Left cardiac atrium (tissue), 4 donors: ENCODE data around the gene MEPE. TPM values are rescaled to one million over a fixed set of nuclear protein-coding genes. Genes with fewer than 3 reads are reported as not detected.

Source experiments
- ATAC-seq, 2 donors: fragments of 200-7000 bp; cut with Tn5 transposase; one replicate each; pipeline ENCODE4 v1.9.1; 2020; ENCODE audit warnings: mild to moderate bottlenecking in 2 of 2, moderate library complexity in 2 of 2
- DNase-seq: peaks from one replicate; pipeline ENCODE4 v3.0.0-alpha.2; 2020
- intact Hi-C, 2 donors: fragments of 100-400 bp; cut with DNase I; formaldehyde crosslinking; loops; one replicate each; pipeline versions ENCODE4 v1.14.1 to v1.15.1; 2022 to 2023
- long read RNA-seq: library from polyadenylated mRNA; unstranded; transcript quantifications from one replicate; pipeline ENCODE4 v2.0.0, GENCODE V29; 2021
- total RNA-seq, 2 donors: library from RNA; stranded (reverse); fragmentation: NEBNext Ultra II Directional; extraction: Animal tissue kit (Norgen Biotek cat#: 25700); gene quantifications; one replicate each; pipeline ENCODE4 v1.2.1, GENCODE V29; 2021
- donor health status: DM: no; HTN: yes; CAD: no.
- donor health status: DM: no; HTN: yes; CAD: no; lungs with severe emphysema.
- donor health status: DM: yes; HTN: yes; CAD: no.
- donor health status: Dilated cardiomyopathy.

Gene MEPE, protein sequence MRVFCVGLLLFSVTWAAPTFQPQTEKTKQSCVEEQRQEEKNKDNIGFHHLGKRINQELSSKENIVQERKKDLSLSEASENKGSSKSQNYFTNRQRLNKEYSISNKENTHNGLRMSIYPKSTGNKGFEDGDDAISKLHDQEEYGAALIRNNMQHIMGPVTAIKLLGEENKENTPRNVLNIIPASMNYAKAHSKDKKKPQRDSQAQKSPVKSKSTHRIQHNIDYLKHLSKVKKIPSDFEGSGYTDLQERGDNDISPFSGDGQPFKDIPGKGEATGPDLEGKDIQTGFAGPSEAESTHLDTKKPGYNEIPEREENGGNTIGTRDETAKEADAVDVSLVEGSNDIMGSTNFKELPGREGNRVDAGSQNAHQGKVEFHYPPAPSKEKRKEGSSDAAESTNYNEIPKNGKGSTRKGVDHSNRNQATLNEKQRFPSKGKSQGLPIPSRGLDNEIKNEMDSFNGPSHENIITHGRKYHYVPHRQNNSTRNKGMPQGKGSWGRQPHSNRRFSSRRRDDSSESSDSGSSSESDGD
- not detected for total RNA-seq
- long read RNA-seq = 0 reads

DNA sequence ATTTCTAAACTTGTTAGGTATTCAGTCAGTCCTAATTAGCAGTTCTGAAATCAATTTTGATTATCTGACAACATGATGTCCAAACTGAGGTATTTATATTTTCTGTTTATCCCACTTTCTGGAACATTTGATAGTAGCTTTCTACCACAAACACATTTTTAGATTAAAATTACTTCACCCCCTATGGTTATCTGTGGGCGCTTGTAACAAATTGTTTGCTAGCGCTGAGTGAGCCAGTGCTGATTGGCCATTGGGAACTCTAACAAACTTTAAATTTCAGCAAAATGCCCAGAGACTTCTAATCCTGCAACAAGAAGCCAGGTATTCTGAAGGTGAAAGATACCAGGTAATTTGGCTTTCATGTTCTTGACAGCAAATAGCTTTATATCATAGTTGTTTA is at the start of gene MEPE:
Gene MEPE, plus strand, starts transcription at position 301 of the 400 bp plus-strand sequence. CDS start 1,746 bp downstream, outside the sequence.
- intact Hi-C loops = no loop called here

DNA sequence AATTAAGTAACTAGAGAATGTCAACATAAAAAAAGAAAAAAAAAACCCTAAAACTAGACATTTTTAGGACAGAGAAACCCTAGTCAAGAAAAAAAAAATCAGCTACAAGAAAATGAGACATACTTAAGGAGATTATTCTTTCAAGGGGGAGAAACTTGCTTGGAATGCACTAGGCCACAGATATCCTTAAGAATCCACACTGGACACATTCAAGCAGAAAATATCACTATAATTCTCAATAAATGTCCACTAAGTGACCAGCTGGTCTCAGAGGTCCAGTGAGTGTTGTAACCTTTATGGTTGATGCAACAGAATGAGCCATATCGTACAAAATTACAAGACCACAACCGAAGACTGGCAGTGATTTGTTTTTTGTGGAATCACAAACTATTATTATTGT is 49.0 kb upstream of the MEPE start:
- ATAC-seq = no peak
- intact Hi-C loops = no loop called here
- no peak for DNase-seq

More for the DNA sequence above, at the start of gene MEPE:
- DNase-seq (no peak), ATAC-seq (no peak)

DNA sequence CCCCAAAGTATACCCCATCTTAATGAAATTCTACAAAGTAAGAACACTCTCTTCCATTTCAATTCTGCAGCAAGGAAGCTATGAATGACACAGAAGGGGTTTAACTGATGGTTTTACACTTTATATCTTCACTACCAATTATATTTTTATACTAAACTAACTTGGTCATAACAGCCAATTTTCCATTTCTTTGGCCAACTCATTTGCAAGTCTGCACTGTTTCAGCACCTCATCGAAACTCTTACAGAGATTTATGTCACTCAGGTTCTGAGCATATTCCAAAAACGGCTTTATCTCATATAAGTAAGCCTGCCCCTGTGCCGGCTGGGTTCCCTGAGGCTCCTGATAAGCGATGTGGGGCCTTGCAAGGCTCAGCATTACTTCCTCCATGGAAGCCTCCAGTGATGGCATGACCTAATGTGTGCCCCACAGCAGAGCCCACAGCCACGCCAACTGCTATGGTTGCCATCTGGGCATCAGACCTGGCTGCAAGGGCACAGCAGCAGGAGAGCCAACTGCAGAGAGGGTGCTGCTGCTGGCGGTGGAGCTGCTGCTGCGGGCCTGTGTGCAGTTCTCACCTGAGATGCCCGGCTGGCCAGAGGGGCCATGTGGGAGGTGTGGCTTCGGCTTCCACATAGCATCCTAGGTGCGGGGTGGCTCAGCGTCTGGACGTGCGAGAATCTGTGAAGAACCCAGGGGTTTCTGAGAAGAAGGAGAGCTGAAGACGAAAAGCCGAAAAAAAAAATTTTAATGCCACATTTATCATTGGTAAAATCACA is 46.8 kb upstream of the MEPE start:
- ATAC-seq (no peak), DNase-seq (no peak)
- intact Hi-C loops = no loop called here

DNA sequence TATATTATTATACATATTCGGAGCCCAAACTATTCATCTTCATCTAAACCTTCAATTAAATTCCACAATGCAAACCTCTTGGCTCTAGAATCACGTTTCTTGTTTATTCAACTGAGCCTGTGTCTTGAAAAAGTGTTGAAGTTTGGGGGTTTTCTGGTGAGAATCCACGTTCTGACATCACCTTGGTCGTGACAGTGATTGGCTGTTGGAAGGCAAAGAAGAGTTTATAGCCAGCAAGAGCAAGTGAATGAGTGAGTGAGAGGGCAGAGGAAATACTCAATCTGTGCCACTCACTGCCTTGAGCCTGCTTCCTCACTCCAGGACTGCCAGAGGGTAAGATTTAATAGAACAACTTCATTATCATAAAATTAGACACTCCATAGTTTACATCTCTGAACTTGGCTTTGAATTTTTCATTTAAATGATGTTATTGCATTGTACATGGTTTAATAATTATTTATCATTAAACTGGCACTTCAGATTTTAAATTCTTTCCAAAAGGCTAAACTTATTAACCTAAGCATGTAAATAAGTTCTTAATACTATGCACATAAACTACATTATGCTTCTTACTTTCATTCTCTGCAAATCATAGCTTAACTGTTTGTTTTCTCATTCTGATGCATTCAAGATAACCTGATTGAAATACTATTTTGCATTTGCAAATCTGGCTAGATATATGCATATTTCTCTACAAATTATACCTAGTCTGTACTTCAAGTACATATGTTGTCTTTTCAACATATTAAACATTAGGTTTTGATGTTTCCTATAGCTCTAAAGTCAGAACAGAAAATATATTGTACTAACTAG is 33.3 kb upstream of the MEPE start, which contains the start of gene IBSP:
Gene IBSP, plus strand, starts transcription at position 254 of the 813 bp plus-strand sequence. CDS start 2,808 bp downstream, outside the sequence.
- DNase-seq (no peak), ATAC-seq (no peak)
- intact Hi-C loops = no loop called here

DNA sequence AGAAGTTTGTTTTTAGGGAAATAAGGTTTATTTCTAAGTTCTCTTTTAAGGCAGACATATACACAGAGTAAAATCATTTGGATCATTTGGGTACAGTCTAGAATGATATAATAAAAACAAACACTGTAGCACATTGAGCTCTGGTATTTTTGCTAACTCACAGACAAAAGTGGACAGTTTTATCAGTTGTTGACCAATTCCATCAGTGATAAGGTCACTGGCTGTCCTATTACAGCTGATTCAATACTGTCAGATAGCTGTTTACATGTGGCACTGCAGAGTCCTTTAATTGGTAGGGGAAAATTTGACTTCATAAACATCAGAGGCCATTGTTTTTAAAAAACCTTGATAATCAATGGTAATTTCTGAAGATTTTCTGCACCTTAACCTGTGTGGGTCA is 29.9 kb upstream of the MEPE start:
- no peak for DNase-seq
- no peak for ATAC-seq
- intact Hi-C loops = no loop called here

DNA sequence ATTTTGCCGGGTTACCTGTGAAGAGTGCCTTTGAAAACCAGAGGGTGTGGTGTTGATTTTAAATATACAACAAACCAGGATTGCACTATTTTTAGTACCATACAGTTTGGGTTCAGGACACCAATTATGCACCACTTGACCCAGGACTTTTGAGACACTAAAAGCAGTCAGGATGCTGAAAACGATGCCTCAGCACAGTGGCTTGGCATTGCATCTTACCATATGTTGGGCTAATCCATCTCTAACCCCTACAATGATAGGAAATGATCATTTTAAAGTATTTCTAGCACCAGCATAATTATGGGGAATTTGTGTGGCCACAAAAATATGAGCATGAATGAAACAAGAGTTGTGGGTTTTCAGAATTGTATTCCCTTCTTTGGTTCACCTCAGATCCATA is 29.3 kb upstream of the MEPE start:
- intact Hi-C loops = no loop called here

DNA sequence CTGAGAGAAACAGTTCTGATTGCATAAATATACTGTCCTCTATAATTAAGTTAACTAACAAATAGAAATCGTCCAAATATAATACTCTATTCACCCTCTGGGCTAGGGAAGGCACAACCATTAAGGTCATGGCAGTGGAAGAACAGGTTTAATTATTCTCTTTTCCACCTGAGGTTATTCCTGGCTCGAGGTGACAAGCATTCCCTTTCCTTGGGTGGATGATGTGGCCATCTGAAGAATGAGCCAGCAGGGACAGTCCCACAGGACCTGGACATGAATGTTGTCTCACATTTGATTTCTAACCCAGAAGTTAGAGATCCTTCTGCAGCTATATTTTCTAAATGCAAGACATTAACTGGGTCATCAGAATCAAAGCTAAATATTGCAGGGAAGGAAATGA is 27.9 kb upstream of the MEPE start:
- intact Hi-C loops = no loop called here
- ATAC-seq (no peak), DNase-seq (no peak)

More for the DNA sequence above, 29.3 kb upstream of the MEPE start:
- no peak for ATAC-seq
- DNase-seq = no peak

DNA sequence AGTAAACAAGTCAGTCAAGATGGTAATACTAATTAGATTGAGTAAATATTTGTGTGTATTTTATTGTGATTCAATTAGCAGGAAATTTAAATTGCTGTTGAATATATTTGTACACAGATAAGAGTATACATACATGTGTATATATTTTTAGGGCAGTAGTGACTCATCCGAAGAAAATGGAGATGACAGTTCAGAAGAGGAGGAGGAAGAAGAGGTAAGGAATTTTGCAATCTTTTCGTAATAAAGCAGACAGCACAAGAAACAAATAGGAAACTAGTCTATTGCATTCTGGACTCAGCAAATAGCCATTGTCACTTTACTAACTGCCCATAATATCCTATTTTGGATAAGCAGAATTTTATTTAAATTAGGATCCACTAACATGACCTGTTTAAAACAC is 26.8 kb upstream of the MEPE start:
- intact Hi-C loops = no loop called here
- ATAC-seq (no peak), DNase-seq (no peak)

DNA sequence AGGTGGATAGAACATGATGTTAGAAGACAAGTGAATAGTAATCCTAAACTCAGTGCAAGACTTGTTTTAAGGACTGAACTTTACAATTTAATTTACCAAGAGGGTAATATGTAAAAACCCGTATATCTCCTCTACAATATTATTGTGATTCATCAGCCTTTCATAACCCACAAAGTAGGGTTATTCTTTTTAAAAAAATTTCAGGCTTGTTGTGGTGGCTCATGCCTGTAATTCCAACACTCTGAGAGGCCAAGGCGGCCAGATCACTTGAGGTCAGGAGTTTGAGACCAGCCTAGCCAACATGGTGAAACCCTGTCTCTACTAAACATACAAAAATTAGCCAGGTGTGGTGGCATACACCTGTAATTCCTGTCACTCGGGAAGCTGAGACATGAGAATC is 26.2 kb upstream of the MEPE start:
- no peak for DNase-seq

DNA sequence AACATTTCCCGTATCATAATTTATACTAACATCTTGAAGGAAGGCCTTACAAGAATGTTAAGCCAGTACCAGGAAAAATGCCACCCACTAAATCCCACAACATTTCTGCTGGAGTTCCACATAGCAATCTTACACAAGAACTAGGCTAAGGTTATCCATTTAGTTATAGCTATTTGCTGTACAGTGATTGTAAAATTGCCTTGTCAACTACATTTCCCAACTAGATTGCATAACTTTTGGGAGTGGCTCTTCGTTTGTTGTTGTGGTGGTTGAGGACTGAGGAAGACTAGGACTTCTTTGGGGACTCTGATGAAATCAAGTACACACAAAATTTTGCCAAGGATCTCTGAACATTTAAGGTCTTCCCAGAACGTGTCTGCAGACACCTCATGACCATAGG is 25.4 kb upstream of the MEPE start:
- intact Hi-C loops = no loop called here
- ATAC-seq (peak in 1 of 2 donors; percentile 34), DNase-seq (no peak)

More for the DNA sequence above, 26.2 kb upstream of the MEPE start:
- intact Hi-C loops = no loop called here
- no peak for ATAC-seq

DNA sequence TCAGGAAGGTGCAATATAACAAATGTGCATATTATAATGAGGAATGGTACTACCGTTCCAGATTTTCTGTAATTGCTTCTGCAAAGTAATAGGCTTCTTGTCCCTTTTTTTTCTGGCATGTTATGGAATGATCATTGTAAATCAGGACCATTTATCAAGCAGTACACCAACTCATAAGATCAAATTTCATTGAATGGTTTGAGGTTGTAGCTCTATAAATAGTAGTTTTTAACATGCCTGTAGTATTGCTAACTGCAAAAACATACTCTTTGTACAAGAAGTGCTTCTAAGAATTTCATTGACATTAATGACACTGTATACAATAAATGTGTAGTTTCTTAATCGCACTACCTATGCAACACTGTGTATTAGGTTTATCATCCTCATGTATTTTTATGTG is 20.8 kb upstream of the MEPE start:
- ATAC-seq (no peak), DNase-seq (no peak)
- intact Hi-C loops = no loop called here

DNA sequence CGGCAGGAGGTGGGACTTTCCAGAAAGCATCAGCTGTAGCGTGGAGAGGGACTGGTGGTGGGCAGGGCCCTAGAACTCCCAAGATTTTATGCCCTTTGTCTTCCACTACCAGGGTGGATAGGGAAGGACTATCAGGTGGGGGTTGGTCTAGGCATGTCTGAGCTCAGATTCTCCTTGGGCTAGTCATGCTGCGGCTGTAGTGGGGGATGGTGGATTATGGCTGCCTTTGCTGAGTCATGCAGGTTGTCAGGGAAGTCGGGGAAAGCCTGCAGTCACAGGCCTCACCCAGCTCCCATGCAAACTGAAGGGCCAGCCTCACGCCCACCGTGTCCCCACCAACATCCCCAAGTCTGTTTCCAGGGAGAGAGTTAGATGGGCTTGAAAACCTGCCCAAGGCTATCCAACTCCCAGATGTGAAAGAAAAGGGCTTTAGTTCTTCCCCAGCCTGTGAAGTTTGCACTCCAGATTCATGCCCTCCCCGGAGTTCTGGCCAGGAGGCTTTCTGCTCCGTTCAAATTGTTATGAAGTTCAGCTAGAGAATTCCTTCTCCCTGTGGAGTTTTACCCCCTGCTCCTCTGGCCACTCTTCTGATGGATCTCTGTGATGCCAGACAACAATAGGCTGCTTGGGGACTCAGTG is 13.4 kb upstream of the MEPE start:
- ATAC-seq (no peak), DNase-seq (no peak)
- intact Hi-C loops = no loop called here

DNA sequence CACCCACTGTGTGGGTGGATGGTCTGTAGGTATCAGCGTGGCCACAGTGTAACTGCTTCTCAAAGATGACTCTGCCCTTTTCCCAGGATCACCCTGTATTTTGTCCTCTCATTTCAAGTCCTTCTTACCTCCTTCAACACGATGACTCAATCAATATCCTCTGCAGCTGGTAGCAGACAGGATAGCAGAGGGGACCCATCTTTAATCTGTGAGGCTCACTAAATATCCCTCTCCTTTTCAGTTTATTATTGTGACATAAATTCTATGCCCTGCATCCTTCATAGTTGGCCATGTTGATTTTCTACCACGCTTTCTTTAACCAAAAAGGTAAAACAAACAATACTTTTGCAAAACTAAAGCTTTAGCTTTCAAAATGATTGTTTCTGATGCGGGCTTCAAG is 9.6 kb upstream of the MEPE start:
- ATAC-seq = no peak
- intact Hi-C loops = no loop called here
- no peak for DNase-seq

DNA sequence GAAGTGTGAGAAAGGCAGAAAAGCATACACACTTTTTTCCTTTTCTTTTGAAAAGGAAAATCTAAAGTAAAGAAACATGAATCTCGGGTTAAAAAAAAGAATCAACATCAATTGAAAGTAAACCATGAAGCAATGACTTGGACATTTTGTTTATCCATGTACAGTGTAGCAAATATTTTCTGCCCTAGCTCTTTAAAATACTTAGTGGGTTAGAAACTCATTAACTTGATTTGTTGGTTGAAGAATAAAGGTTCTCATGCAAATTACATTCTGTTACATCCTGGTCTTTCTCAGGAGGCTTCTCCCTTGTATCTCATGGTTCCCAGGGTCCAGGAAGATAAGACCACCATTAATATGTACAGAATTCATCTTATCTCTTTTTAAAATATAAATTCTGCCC is 9.0 kb upstream of the MEPE start:
- DNase-seq (no peak), ATAC-seq (no peak)
- intact Hi-C loops = no loop called here

DNA sequence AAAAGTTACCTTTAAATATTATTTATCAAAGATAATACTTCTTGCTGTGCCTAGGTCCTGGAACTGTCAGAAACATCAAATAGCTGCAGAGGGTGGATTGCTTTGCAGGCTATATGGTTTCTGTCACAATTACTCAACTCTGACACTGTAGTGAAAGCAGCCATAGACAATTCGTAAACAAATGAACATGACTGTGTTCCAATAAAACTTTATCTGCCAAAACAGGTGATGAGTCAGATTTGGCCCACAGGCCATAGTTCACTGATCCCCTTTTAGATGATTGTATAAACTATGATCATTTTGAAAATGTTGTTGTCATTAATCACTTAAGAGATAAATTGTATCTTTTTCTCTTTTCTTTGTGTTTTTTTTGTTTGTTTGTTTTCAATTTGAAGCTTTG is 8.4 kb upstream of the MEPE start:
- intact Hi-C loops = no loop called here
- ATAC-seq (no peak), DNase-seq (no peak)

DNA sequence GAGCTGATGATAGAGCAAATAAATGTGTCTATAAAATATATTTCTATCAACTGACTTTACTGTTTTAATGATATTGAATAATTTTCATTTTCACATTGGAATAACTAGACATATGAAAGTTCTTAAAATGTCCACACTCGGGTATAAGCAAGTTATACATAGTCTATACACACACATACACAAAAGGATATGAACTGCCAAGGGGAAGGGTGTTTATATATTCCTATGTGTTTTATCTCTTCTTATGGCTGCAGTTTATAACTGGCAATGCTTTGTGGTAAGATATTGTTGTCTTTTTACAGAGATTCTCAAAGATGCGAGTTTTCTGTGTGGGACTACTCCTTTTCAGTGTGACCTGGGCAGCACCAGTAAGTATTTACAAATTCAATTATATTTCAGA is 1.6 kb downstream of the MEPE start:
- DNase-seq = no peak
- intact Hi-C loops = no loop called here
- ATAC-seq = no peak

DNA sequence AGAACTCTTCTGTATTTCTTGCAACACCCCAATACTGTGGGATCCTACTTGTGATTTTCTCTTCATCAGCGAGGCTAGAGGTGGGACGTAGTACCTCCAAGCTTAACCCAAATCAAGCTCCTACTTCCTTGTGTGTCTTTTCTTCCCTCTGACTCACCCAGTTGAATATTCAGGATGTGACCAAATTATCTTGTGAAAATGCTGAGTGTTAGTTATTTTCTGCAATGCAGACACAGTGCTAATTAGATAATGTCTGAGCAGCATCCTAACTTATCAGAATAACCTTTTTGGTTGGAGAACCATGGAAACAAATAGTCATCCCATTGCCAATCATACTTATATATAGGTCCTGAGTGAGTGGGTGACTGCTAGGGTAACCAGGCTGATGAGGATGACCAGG is 2.4 kb downstream of the MEPE start:
- ATAC-seq = peak in 1 of 2 donors; percentile 23

DNA sequence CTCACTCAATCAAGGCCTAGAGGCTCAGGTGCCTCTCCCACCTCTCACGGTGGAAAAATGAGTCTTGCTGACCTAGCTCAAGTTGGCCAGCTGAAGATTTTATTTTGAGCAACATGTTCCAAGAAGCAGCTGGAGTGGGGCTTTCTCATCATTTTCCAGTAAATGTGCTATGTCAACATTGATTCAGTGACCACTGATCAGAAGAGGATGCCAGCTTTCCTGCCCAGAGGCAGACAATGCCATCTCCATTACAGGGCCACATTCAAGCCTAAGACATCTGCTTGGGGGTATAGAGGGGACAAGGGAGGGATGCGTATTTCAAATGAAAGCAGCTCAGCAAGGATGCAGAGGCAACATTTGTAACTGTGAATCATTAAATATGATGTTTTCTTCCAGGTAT is 3.0 kb downstream of the MEPE start:
- ATAC-seq = no peak
- no peak for DNase-seq
- intact Hi-C loops = no loop called here

More for the DNA sequence above, 2.4 kb downstream of the MEPE start:
- intact Hi-C loops = no loop called here
- DNase-seq = no peak

DNA sequence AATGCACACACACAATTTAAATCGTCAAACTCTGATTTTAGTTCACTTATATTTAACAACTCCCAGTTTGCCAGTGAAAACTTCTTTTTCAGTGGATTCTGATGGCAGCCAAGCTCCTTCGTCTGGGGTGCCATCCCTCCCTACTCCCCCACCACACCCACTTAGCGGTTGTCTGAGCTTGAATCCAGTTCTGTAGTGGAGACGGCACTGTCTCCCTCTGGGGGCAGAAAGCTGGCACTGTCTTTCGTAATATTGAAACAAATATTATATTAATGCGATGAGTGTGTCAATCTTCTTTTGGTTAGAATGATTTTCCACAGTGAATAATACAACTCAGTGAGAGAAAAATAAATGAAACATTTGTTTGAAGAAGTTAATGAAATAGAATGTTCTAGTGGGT is 5.4 kb downstream of the MEPE start:
- intact Hi-C loops = no loop called here
- ATAC-seq (peak in 1 of 2 donors; percentile 26), DNase-seq (no peak)
